ENCODE data around the gene PPFIA3. TPM values are rescaled to one million over a fixed set of nuclear protein-coding genes. Genes with fewer than 3 reads are reported as not detected.

PPFIA3 gene
- total and polyA plus RNA-seq, 2 donors (not counting 1 experiment from before 2014, with no cell fraction given) = 2.1 to 3.4 TPM

DNA sequence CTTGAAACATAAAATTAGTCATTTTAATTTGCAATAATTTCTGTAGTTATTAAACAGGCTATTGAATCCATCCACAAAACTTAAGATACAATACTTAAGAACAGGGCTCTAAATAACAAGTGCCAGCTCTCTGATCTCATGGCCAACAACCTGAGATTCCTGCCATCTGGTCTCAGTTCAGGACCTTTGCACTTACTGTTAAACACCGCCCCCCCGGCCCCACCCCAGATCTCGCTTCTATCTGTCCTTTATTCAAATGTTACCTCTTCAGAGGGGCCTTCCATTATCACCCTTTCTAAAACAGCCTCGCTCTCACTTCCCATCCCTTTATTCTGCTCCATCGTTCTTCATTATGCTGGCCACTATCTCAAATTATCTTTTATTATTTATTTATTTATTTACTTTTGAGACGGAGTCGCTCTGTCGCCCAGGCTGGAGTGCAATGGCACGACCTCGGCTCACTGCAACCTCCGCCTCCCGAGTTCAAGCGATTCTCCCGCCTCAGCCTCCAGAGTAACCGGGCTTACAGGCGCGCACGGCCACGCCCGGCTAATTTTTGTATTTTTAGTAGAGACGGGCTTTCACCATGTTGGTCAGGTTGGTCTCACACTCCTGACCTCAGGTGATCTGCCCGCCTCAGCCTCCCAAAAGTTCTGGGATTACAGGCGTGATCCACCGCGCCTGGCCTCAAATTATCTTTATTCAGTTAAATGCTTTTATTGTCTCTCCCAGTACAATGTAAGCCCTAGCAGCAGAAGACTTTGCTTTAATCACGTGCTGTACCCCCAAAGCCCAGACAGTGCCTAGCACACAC, 34.9 kb upstream of the PPFIA3 start:
- H3K79me2 ChIP-seq (ENCODE audit: control insufficient read depth, insufficient read depth, low read length) = peaks cover 40% of the 10 kb centered on the region
- Mint-ChIP-seq H3K27ac (peak overlapping the region; percentile 87), H3K27me3 (peaks cover 6% of the 10 kb centered on the region), H3K4me1 (peaks cover 33% of the 10 kb centered on the region), H3K9me3 (ENCODE audit: insufficient read depth) (no peaks in the 10 kb centered on the region), H3K4me3 (peak overlapping the region; percentile 93)
- TF ChIP-seq, protein P1, sequence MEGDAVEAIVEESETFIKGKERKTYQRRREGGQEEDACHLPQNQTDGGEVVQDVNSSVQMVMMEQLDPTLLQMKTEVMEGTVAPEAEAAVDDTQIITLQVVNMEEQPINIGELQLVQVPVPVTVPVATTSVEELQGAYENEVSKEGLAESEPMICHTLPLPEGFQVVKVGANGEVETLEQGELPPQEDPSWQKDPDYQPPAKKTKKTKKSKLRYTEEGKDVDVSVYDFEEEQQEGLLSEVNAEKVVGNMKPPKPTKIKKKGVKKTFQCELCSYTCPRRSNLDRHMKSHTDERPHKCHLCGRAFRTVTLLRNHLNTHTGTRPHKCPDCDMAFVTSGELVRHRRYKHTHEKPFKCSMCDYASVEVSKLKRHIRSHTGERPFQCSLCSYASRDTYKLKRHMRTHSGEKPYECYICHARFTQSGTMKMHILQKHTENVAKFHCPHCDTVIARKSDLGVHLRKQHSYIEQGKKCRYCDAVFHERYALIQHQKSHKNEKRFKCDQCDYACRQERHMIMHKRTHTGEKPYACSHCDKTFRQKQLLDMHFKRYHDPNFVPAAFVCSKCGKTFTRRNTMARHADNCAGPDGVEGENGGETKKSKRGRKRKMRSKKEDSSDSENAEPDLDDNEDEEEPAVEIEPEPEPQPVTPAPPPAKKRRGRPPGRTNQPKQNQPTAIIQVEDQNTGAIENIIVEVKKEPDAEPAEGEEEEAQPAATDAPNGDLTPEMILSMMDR (IDR thresholded peaks at IDR 0.05) = no peak
- TF ChIP-seq EZH2 (IDR thresholded peaks at IDR 0.05; ENCODE audit: borderline replicate concordance, insufficient read depth, low read depth, low read length, poor library complexity, severe bottlenecking) = no peak
- H3K27ac ChIP-seq (ENCODE audit: low read length in 2 of 2) = peak overlapping the region; percentile 66 to 90
- peaks cover 0 to 4% (median 0%) of the 10 kb centered on the region in 3 donors for H3K9me3 ChIP-seq (ENCODE audit: control extremely low read depth in 1 of 3, control insufficient read depth in 2 of 3, insufficient read depth in 1 of 3, low read length in 2 of 3)
- no peak for ATAC-seq (ENCODE audit: low read depth)
- peaks cover 20 to 28% of the 10 kb centered on the region in 2 donors for H3K4me1 ChIP-seq (ENCODE audit: control insufficient read depth in 2 of 2, insufficient read depth in 2 of 2, low read length in 2 of 2)
- ChIA-PET CTCF (interaction anchor here (1.4 kb wide), 1 partner anchor 13 kb away, joined by 5 read pairs; no protein-coding TSS in a partner anchor), POLR2A (no interaction called here)
- peaks cover 37% of the 10 kb centered on the region for H4K20me1 ChIP-seq (ENCODE audit: control insufficient read depth, insufficient read depth, low read length, poor library complexity, severe bottlenecking)
- peaks cover 0 to 3% (median 0%) of the 10 kb centered on the region in 4 experiments for H3K27me3 ChIP-seq (replicated peaks in 1 of 4; ENCODE audit: control extremely low read depth in 1 of 4, control insufficient read depth in 3 of 4, insufficient read depth in 4 of 4, low read length in 3 of 4)
- no peak for DNase-seq
- H3K36me3 ChIP-seq (replicated peaks in 1 of 2; ENCODE audit: control extremely low read depth in 1 of 2, control insufficient read depth in 1 of 2, extremely low read depth in 1 of 2, insufficient read depth in 2 of 2, low read length in 1 of 2) = peaks cover 0 to 24% of the 10 kb centered on the region in 2 experiments
- intact Hi-C loops (cut with micrococcal nuclease) = loop anchor here (1.0 to 10.0 kb wide), 8 partner anchors 30 to 792 kb away; partner anchors contain the start of genes AKT1S1, C19orf73, GYS1 and LIN7B
- peak overlapping the region; percentile 57 to 89 (median 82) for H3K4me3 ChIP-seq (ENCODE audit: control extremely low read depth in 1 of 5, extremely low read depth in 1 of 5, insufficient read depth in 1 of 5, low read depth in 2 of 5, low read length in 4 of 5)
- H3K9ac ChIP-seq (ENCODE audit: low read length) = peak overlapping the region; percentile 90
- 75% methylated on average over 22 of the region's 26 CpGs for WGBS (ENCODE audit: insufficient coverage)
- peak overlapping the region; percentile 93 for H3K4me2 ChIP-seq (replicated peaks; ENCODE audit: low read depth, low read length, poor library complexity, severe bottlenecking)
- peak overlapping the region; percentile 88 for H2AFZ ChIP-seq (ENCODE audit: insufficient read depth, low read depth, low read length, poor library complexity, severe bottlenecking)
